Measurements from ENCODE around the gene PLXDC2.
"Not testable (repeated sequence)": the region's sequence is repeated elsewhere in the genome, so short reads cannot be mapped to it uniquely, and the experiment has no call there.

The PLXDC2 gene

DNA sequence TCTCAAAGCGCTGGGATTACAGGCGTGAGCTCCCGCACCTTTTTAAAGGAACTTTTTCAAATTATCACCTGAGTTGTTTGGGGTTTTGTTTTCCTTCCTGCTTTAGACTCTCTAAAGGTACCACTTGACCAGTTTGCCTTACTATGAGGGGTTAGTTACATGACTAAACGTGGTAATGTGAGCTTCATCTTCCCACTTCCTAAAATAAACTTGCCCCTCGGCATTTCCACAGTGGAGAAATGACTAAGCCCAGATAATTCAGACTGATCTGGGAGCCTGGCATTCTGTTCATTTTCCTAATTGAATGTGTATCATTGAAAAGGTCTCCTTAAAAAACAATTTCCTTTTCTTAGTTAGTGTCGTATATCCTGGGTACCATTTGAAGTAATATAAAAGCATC, 163.4 kb downstream of the PLXDC2 start:
- no peak for DNase-seq (ENCODE audit: low spot score)

DNA sequence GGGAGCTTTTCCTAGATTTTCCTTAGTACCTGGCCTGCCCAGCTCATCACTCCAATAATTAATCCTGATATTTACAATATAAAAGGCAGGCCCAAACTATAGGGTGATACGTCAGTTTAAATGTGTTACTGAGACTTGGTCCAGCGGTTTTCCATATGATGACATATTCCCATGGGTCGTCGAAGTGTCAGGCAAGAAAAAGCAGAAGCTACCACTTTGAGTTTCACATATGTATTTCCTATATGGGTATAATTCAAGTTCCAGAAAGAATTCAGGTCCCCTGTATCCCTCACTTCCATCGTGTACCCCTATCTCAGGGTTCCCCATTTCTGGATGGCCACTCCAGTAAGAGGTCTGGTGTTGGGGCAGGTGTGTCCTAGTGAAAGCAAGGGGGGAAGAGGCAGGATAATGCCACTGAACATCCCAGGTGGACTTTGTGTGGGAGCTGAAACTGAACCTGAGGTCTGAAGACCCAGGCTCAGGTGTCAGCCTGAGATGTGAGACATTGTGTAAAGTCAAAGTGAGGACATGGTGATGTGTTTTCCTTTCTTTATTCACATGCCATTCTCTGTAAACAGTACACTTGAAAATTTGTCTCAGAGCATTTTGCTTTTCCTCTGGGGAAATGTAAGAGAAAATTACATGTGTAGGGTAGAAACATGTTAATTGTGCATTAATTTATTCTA, 167.8 kb downstream of the PLXDC2 start:
- no peak for DNase-seq (ENCODE audit: low spot score)

DNA sequence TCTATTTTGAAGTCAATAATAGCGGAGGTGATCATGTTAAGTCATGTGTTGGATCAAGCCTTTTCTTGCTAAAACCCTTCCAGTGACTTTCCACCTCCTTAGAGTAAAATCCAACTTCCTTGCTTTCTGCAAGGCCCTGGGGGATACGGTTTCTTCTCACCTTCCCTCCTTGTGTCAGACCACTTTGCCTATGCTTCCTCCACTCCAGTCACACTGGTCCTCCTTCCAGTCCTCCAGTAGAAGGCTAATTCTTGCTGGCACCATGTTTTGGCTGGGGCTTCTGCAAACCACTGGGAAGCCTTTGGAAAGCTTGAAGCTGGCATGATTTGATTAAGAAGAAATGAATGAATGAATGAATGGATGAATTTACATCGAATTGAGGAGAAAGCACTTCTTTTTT, 169.5 kb downstream of the PLXDC2 start:
- no peak for DNase-seq (ENCODE audit: low spot score)

DNA sequence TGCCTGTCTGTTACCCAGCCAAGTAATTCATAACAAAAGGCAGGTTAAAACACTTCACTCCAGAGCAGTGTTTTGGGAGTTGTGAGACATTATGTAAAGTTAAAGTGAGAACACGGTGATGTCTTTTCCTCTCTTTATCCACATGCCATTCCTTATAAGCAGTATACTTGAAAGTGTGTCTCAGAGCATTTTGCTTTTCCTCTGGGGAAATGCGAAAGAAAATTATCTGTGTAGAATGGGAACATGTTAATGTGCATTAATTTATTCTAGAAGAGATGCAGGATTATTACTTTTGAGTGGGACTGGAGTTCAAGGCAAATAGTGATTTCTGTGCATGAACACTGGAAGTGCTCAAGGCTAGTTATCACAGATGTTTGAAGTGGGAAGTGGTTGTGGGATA, 170.4 kb downstream of the PLXDC2 start:
- no peak for DNase-seq (ENCODE audit: low spot score)

DNA sequence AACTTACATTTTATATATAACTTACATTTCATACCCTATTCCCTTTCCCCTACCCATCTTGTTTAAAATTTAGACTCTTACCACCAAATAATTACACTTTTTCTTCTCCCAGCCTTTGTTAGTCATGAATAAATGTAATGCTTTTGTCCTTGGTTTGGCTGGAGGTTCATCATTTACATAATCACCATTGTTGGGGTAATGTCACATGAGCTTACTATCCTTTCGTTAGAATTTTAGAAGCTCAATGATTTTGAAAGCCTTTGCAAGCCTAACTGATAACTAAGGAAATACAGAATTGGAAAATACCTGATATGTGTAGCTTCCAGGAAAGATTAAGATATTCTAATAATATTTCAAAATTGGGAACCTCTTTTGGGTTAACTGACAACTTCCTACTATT, 171.7 kb downstream of the PLXDC2 start:
- DNase-seq (ENCODE audit: low spot score), result no peak

DNA sequence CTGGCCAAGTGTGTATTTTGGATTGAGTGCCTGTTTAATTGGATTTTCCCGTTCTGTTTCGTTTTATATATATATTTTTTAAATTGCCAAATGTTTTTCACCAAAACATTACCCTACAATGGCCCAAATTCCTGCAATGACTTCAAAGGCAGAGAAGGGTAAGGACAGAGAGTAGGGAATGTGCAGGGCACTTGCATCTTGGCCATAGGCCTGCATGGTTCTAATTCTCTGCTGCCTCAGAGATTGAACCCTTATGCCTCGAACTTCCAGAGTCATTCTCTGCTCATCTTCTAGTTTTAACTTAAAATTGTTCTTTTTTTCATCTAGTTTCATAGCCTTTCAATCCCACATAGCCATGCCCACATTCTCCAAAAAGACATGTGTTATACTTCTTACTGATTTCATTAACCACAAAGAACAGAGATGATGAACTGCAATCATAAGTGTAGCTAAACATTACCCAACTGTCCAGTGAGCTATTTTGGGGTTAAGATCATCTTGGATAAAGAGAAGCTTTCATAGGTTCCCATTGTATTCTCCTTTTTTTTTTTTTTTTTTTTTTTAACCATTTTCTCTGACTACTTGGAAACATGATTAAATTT, 177.6 kb downstream of the PLXDC2 start:
- no peak for DNase-seq (ENCODE audit: low spot score)

DNA sequence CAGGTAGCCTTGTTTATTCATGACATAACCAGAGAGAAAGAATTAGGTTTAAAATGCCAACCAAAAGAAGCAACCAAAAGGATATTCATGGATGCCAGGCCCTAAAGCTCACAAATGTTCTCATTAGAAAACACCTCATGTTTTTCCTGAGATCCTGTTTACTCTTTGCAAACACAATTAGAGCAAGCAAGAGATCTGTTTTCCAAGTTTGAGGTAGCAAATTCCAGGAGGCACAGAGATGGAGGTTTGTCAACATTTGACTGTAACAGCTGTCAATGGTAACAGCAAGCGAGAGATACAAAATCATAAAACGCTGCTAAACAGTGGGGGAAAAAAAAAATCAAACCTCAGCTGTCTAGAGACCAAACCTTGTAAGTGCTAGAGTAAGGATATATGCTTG, 182.2 kb downstream of the PLXDC2 start:
- no peak for DNase-seq (ENCODE audit: low spot score)

DNA sequence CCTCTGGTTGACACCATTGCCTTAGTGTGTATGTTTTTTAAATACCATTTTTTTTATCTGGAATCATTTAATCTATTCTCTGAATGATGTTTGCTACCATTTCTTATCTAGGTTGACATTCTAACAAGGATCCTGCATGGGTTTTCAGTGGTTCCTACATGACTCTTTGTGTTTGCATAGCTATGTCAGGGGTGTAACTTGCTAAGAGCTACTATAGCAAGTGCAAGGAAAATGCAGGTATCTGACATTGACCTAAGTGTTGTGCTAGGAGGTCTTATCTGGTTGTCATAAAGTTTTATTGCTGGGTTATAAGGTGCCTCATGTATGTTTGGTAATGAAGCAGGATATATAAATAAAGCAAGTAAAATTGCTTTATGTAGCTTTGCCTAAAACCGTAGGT, 183.2 kb downstream of the PLXDC2 start:
- DNase-seq (ENCODE audit: low spot score), result no peak

DNA sequence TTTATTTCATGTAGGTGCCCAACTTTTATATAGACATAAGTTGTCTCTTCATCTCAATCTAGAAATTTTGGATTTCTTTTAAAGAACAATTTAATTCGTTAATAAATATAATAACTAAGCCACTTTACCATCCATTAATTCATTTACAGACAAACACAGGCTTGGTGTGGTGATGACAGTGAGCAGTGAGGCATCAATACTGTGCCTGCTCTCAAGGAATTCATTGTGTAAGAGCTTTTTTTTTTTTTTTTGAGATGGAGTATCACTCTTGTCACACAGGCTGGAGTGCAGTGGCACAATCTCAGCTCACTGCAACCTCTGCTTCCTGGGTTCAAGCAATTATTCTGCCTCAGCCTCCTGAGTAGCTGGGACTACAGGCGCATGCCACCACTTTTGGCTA, 185.8 kb downstream of the PLXDC2 start:
- DNase-seq (ENCODE audit: low spot score), result not testable (repeated sequence)

DNA sequence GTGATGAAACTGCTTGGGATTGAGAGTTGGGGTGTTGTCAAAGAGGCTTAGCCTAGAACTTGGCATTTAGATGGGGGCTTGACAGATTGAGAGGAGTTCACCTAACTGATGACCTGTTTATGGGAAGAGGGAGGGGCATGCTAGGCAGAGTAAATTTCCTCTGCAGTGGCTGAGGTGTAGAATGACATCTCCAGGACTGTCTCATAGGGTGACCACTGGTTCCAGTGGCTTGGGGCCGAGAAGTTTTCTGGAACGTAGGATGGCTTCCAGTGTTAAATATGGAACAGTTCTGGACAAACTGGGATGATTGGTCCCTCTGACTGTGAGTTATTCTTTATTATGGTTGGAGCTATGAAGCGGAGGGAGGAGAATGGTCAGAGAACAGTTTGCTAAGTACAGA, 186.4 kb downstream of the PLXDC2 start:
- DNase-seq (ENCODE audit: low spot score), result no peak

DNA sequence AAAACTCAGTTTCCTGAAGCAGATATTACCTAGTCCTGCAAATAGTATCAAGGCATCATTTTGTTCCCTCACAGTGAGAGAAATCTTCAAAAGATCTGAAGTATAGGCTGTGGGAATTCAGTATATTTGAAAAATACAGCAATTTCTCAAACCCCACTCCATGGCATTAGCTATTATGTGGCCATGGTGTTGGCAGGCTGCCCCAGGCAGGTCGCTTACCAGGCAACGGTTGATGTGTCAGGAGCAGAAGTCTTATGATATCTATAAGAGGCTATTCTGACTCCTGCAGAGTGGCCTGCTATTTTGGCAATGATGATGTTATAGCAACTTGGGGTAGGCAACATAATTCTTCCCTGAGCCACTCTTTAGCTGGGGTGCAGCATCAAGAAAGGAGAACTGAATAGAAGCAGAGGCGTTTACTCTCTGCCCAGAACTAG, 187.9 kb downstream of the PLXDC2 start:
- no peak for DNase-seq (ENCODE audit: low spot score)

DNA sequence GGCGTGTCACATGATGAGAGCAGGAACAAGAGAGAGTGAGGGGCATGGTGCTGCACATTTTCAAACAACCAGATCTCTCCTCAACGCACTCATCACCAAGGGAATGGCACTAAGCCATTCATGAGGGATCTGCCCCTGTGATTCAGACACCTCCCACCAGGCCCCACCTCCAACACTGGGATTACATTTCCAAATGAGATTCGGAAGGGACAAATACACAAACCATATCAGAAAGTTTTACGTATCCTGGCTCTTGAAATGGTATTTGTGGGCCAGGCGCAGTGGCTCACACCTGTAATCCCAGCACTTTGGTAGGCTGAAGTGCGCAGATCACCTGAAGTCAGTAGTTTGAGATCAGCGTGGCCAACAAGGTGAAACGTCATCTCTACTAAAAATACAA, 189.4 kb downstream of the PLXDC2 start:
- no peak for DNase-seq (ENCODE audit: low spot score)

DNA sequence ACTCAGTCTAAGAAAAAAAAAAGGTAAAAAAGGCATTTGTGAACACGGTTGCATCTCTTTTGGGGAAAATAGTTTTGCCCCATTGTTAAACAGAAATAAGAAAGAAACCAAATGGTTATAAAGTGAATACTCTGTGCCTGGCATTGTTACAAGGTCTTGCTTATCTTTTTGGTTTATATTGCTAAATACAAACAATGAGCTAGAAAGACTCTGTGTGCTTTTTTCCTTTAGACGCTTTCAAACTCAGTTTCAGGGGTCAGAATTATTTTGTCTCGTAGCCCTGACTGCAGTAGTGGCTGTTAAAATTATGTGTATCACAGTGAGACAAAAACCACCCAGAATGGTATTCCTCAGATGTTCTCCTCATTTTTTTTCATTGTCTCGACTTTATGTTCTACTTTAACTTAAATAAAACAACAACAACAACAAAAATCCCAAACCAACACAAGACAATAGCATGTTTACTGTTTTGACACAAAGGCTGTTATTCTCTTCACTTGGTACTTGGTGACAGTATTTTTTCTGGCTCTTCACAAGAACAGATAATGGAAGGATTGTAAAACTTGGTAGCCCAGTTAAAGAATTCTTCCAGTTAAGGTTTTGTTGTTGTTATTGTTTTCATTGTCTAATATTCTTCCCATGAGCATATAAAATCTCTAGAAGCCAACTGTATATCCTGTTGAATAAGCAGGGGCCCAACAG, 190.1 kb downstream of the PLXDC2 start:
- DNase-seq (ENCODE audit: low spot score), result no peak

DNA sequence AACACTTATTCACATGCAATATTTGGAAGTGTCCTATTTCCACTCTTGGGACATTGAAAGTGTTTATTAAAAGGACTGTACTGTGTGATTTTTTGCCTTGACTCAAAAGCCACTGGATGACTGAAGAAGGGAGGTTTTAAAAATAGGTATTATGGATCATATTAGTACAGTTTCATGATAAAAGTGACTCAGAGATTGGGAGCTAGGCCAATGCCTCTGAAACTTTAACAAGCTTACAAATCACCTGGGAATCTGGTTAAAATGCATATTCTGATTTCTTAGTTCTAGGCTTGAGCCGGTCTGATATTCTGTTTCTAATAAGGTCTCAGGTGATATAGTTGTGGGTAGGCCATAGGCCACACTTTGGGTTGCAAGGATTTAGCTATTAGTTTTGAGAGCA, 191.2 kb downstream of the PLXDC2 start:
- no peak for DNase-seq (ENCODE audit: low spot score)

DNA sequence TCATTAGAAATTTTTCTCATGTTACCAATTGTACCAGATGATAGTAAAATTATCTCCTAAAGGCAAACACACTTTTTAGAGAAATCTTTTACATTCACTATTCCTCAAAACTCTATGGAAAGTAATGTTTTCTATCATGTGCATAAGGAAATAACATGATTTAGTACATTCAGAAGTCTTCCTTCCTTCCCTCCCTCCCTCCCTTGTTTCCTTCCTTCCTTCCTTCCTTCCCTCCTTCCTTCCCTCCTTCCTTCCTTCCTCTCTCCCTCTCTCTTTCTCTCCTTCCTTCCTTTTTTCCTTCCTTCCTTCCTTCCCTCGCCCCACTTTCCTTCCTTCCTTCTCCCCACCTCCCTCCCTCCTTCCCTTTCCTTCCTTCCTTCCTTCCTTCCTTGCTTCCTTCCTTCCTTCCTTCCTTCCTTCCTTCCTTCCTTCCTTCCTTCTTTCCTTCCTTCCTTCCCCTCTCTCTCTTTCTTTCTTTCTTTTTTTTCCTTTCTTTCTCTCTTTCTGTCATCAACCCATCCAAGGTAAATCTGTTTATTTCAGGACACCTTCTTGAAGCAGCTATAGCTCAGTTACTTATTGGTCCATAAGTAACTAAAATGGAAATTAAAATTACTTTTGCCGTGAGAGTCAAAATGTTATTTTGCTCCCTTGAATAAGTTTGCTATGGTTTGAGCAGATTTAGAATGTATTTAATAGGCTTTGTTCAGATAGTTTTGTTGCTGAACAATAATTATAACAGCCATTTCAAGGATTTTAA, 197.9 kb downstream of the PLXDC2 start:
- no peak for DNase-seq (ENCODE audit: low spot score)

DNA sequence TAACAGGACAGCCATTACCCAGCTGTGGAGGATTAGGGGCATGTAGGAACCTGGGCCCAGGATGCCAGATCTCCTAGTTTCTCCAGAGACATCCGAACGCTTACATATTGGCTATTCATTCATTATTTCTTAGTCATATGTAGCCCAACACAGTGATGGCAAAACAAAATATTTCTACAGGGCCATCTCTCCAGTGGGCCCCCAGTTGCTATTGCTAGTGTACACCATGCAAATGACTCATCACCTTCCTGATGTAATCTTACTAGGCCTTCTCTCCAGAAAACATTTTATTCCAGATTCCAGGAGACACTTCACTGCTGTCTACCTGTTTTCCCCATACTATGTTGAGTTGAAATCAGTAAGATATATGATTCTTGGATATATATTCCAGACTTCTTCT, 201.7 kb downstream of the PLXDC2 start:
- no peak for DNase-seq (ENCODE audit: low spot score)

DNA sequence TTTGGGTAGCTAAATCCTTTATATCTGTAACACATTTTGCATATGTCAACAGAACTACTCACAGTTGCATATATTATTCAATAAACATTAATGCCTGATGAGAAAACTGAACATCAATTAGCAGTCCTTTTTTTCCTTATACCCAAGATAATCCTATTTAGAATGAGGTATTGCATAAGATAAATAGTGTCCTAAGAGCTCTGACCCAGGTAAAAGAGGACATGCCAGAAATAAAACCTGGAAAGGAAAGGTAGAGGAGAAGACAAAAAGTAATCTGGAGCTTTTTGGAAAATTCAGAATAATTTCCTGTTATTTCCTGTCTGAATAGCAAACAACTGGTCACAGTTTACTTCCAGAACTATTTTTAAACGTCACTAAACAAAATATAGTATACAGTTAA, 204.4 kb downstream of the PLXDC2 start:
- DNase-seq (ENCODE audit: low spot score), result no peak

DNA sequence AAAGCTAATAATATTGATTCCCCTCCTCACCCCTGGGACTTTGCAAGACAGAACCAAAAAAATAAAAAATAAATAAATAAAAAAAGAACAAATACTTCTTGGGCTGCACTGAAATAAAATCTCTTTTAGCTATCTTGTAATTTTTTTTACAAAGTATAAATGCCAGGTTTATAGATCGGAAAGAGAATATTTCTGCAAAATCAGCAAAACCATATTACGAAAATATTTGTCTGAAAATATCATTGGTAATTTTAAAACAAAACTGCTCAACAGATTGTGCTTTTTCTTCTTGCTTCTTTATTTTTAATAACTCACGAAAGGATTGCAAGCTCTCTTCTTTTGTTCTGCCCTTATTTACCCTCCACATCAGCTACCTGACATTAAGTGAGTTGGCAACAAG, 213.3 kb downstream of the PLXDC2 start:
- no peak for DNase-seq (ENCODE audit: low spot score)

DNA sequence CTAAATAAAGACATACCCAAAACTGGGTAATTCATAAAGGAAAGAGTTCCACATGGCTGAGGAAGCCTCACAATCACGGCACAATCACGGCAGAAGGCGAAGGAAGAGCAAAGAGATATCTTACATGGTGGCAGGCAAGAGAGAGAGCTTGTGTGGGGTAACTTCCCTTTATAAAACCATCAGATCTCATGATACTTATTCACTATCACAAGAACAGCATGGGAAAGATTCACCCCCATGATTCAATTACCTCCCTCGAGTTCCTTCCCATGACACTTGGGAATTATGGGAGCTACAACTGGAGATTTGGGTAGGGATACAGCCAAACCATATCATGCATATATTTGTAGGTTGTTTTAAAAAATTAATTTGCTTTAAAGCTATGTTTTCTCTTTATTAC, 217.2 kb downstream of the PLXDC2 start:
- no peak for DNase-seq (ENCODE audit: low spot score)

DNA sequence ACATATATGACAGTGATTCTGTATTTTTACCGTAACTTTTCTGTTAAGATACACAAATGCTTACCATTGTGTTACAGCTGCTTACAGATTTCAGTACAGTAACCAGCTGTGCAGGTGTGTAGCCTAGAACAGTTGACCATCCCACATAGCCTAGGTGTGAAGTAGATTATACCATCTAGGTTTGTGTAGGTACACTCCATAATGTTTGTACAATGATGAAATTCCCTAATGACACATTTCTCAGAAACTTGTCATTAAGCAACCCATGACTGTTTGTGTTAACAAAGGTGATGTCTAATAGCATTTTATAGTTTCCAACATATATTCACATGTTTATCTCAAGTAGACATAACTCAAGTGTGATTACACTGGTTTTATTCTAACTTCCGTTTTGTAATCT, 218.5 kb downstream of the PLXDC2 start:
- no peak for DNase-seq (ENCODE audit: low spot score)

DNA sequence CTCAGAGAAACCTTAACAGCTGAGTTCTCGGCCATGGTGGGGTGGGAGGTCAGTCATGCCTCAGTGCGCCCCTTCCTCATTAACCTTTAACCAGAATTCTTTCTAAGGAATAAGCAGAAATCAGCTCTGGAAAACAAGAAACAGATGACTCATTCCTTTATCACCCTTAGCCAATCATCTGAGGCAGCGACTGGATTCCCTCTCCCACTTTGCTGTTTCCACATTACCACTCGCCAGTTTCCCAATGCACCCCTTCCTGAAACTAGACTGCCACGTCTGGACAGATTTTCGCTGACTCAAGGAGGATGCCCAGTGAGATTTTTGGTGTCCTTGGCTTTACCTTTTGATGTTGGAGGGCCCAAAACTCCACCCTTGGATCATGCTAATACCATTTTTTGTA, 223.8 kb downstream of the PLXDC2 start:
- no peak for DNase-seq (ENCODE audit: low spot score)

DNA sequence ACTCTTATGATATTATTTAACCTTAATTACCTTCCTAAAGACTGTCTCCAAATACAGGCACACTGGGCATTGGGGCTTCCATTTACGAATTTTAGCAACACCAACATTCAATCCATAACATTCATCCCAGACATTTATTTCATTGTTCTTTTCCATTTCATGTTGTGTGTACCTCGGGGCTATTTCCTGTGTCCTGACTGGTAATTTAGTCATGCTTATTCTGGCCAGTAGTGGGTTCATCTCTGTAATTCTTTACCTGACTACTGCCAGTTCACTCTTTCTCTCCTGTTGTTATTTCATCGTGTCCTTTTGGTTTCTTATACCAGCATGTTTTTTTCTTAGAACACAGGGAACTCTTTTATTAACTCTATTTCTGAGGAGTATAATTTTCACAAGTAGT, 225.7 kb downstream of the PLXDC2 start:
- DNase-seq (ENCODE audit: low spot score), result no peak

DNA sequence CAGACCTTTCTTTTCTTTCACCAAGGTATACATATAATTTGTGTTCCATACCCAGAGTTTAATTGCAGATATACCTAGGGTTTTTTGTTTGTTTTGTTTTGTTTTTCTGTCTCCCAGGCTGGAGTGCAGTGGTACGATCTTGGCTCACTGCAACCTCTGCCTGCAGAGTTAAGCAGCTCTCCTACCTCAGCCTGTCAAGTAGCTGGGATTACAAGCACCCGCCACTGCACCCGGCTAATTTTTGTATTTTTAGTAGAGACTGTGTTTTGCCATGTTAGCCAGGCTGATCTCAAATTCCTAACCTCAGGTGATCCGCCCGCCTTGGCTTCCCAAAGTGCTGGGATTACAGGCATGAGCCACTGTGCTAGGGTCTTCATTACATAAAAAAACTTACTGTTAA, 228.9 kb downstream of the PLXDC2 start:
- not testable (repeated sequence) for DNase-seq (ENCODE audit: low spot score)

Data from CD4-positive, alpha-beta T cell treated with Interleukin-15 for 4 hours (primary cell).